PC-3 (cell line): ENCODE data around the gene SDK2.

Source experiments
- CTCF ChIP-seq: fragments of 300-600 bp; sonication (generic); conservative IDR thresholded peaks from 2 replicates; pipeline ENCODE4 v1.5.1; 2017; ENCODE audit warnings: antibody characterized with exemption, low read depth, mild to moderate bottlenecking, low read length
- EZH2 ChIP-seq: fragments of 300-600 bp; sonication (generic); IDR thresholded peaks from one replicate; pipeline ENCODE4 v1.6.1; 2017; ENCODE audit warnings: antibody characterized with exemption, mild to moderate bottlenecking, low read length; ENCODE audit not compliant: unreplicated experiment
- EZH2phosphoT487 ChIP-seq: fragments of 300-600 bp; sonication (generic); IDR thresholded peaks from 2 replicates; pipeline ENCODE4 v1.6.1; 2018; ENCODE audit warnings: mild to moderate bottlenecking, antibody characterized with exemption, low read length, borderline replicate concordance

- TF ChIP-seq CTCF: no peak
- no peak for TF ChIP-seq EZH2
- TF ChIP-seq EZH2phosphoT487: no peak
Observed at GRCh38 chr17:73588891-73589290, 55.4 kb downstream of the SDK2 start.
